ENCODE data around the gene TRAPPC5. TPM values are rescaled to one million over a fixed set of nuclear protein-coding genes. Genes with fewer than 3 reads are reported as not detected.
A peak's percentile ranks its signal among the peaks of the same experiment; 100 is the strongest.

The TRAPPC5 gene
- total RNA-seq, 2 donors from 2014 or later: 57.9 to 75.7 TPM

DNA sequence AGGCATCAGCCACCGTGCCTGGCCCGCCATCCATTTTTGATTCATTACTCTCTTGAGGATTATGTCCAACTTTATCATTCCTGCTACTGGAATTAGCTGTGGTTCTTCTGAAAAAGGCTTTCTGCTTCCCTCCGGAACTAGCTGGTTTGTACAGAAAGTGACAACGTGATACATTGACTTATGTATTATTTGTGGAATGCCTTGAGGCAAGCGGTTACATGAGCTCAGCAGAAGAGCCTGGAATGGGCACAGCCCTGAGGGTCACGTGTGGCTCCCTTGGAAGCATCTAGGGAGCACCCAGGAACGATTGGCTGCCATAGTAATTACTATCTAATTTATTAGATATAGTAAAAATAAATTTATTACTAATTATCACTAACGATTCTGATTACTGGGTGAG is 26.2 kb upstream of the TRAPPC5 start:
- DNase-seq (ENCODE audit: low spot score): no peak
- Mint-ChIP-seq H3K36me3 (no peaks in the 10 kb centered on the region), H3K27me3 (no peaks in the 10 kb centered on the region), H3K9me3 (no peaks in the 10 kb centered on the region), H3K4me3 (no peak overlapping the region), H3K4me1 (ENCODE audit: low read depth in 2 of 2) (peaks cover 11 to 24% of the 10 kb centered on the region in 2 donors), H3K27ac (no peak overlapping the region)
- no peak for ATAC-seq

DNA sequence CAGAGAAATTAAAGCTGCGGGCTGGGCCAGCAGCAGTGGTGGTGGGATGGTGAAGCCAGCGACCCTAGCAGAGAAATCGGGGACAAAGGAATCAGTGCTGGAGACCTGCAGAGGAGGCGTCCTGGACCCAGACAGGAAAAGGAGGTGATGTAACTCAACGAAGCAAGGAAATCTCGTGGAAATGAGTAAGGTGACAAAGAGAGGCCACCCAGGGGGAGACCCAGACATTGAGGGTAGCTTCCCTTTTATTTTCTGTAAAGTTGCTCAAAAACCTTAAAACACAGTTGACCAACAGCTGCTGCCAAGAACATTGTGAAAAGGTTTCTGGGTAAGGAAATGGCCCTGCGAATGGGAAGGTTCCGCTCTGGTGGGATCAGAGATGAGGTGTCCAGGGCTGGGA is 25.1 kb upstream of the TRAPPC5 start:
- Mint-ChIP-seq H3K4me1 (ENCODE audit: low read depth in 2 of 2) (peaks cover 11 to 24% of the 10 kb centered on the region in 2 donors), H3K9me3 (no peaks in the 10 kb centered on the region), H3K36me3 (no peaks in the 10 kb centered on the region), H3K27me3 (no peaks in the 10 kb centered on the region), H3K27ac (peak overlapping the region in 1 of 2 donors; percentile 37), H3K4me3 (no peak overlapping the region)
- DNase-seq (ENCODE audit: low spot score) (no peak), ATAC-seq (no peak)

DNA sequence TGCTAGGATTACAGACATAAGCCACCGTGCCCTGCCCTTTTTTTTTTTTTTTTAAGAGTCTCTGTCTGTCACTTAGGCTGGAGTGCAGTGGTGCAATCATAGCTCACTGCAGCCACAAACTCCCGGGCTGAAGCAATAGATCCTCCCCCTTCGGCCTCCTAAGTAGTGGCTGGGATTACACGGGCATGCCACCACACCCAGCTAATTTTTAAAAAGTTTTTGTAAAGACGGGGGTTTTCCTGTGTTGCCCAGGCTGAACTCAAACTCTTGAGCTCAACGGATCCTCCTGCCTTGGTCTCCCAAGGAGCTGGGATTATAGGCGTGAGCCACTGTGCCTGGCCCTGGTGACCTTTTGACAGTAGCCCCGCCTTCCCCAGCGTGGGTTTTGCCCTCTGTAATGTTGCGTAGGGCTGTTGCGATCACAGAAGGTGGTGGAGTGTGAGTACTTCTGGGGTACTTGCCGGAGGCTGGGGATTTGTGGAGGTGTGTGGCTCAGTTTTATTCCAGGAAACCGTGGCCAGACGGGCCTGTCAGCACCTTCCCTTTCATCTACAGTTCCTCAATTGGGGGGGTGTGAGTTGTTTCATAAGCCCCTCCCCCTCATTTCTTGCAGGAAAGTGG is 23.4 kb upstream of the TRAPPC5 start:
- no peaks in the 10 kb centered on the region for H3K27me3 Mint-ChIP-seq
- DNase-seq (ENCODE audit: low spot score) (no peak), ATAC-seq (peak; percentile 71 to 82)
- peak overlapping the region; percentile 34 for H3K4me3 Mint-ChIP-seq
- H3K36me3 Mint-ChIP-seq: no peaks in the 10 kb centered on the region
- H3K27ac Mint-ChIP-seq: peak overlapping the region in 1 of 2 donors; percentile 37
- H3K9me3 Mint-ChIP-seq: no peaks in the 10 kb centered on the region
- H3K4me1 Mint-ChIP-seq (ENCODE audit: low read depth in 2 of 2): peaks cover 9 to 22% of the 10 kb centered on the region in 2 donors

DNA sequence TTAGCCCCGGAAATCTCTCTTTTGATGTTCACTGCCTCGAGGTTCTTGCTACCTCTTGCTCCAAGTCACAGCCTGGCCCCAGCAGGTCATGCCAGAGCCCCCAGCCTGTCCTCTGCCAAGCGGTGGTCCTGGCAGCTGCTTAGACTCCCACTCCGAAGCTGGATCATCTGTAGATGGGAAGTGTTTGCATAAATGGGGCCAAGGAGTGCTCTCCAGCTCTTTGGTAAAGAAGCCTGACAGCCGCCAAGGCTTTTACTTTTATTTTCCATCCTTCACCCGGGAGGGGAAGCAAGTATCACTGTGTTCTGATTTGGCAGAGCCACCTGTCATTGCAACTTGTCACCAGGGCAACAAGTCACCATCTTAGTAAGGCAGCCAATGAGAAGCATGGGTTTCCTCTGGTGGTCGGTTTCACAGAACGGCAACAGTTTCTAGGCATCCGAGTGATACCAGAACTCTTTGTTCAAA is 22.4 kb upstream of the TRAPPC5 start:
- Mint-ChIP-seq H3K36me3 (no peaks in the 10 kb centered on the region), H3K4me1 (ENCODE audit: low read depth in 2 of 2) (peaks cover 0 to 15% of the 10 kb centered on the region in 2 donors), H3K9me3 (no peaks in the 10 kb centered on the region), H3K27ac (no peak overlapping the region), H3K4me3 (peak overlapping the region; percentile 41), H3K27me3 (no peaks in the 10 kb centered on the region)
- no peak for DNase-seq (ENCODE audit: low spot score)
- ATAC-seq: peak; percentile 76 to 80

DNA sequence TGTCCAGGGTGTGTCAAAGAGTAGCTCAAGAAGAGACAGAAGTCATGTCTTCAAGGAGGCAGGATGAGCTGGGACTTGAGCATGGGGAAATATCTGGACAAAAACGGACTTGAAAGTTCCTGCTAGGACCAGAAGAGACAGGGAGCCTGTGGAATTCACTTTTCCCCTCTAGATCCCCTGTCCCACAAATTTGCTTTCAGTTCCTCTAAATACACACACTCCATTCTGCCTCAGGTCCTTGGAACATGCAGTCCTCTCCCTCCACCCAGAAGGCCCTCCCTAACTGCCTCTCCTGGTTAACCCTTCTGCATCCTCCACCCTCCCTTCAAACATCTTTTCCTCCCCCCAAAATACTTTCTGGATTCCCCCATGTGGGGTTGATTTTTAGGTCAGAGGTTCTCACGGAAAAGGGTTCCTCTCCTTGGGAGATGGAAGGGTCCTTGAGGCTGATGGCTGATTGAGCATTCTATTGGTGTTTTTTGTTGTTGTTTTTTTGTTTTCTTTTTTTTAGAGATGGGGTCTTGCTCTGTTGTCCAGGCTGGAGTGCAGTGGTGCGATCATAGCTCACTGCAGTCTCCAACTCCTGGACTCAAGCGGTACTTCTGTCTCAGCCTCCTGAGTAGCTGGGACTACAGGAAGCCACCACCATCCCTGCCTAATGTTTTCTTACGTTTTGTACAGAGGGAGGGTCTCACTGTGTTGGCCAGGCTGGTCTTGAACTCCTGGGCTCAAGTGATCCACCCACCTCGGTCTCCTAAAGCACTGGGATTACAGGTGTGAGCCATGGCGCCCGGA is 18.7 kb upstream of the TRAPPC5 start:
- H3K9me3 Mint-ChIP-seq: no peaks in the 10 kb centered on the region
- H3K4me3 Mint-ChIP-seq: no peak overlapping the region
- H3K4me1 Mint-ChIP-seq (ENCODE audit: low read depth in 2 of 2): peaks cover 0 to 8% of the 10 kb centered on the region in 2 donors
- no peaks in the 10 kb centered on the region for H3K36me3 Mint-ChIP-seq
- H3K27me3 Mint-ChIP-seq: peaks cover 2 to 4% of the 10 kb centered on the region in 2 donors
- no peak for ATAC-seq
- no peak for DNase-seq (ENCODE audit: low spot score)
- no peak overlapping the region for H3K27ac Mint-ChIP-seq

DNA sequence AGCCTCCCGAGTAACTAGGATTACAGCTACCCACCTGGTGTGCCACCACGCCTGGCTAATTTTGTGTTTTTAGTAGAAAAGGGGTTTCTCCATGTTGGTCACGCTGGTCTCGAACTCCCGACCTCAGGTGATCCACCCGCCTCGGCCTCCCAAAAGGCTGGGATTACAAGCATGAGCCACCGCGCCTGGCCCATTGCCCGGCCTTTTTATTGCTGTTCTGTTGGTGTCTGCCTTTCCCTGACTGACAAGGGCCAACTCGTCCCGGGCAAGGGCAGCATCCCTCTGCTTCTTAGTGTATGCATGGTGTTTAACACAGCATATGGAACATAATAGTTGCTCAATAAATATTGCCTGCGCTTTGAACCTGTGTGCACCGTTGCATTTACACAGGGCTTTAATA is 18.0 kb upstream of the TRAPPC5 start:
- Mint-ChIP-seq H3K27me3 (peaks cover 3 to 6% of the 10 kb centered on the region in 2 donors), H3K36me3 (no peaks in the 10 kb centered on the region), H3K4me3 (no peak overlapping the region), H3K4me1 (ENCODE audit: low read depth in 2 of 2) (peaks cover 0 to 4% of the 10 kb centered on the region in 2 donors), H3K27ac (no peak overlapping the region), H3K9me3 (no peaks in the 10 kb centered on the region)
- DNase-seq (ENCODE audit: low spot score): no peak
- no peak for ATAC-seq

DNA sequence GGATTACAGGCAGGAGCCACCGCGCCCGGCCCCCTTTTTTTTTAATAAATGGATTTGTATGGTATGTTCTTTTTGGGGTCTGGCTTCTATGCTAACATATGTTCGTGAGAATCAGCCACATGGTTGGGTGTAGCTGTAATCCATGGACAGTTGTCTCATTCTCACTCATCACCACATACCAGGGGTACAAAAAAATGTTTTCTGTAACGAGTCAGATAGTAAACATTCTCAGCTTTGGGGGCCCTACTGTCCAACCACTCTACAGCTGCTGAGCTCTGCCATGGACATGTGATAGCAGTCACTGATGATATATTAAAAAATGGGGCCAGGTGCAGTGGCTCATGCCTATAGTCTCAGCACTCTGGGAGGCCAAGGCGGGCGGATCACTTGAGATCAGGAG is 16.9 kb upstream of the TRAPPC5 start:
- Mint-ChIP-seq H3K4me1 (ENCODE audit: low read depth in 2 of 2) (no peaks in the 10 kb centered on the region), H3K27me3 (peaks cover 3 to 6% of the 10 kb centered on the region in 2 donors), H3K36me3 (no peaks in the 10 kb centered on the region), H3K27ac (no peak overlapping the region), H3K4me3 (no peak overlapping the region), H3K9me3 (no peaks in the 10 kb centered on the region)
- ATAC-seq (no peak), DNase-seq (ENCODE audit: low spot score) (no peak)

DNA sequence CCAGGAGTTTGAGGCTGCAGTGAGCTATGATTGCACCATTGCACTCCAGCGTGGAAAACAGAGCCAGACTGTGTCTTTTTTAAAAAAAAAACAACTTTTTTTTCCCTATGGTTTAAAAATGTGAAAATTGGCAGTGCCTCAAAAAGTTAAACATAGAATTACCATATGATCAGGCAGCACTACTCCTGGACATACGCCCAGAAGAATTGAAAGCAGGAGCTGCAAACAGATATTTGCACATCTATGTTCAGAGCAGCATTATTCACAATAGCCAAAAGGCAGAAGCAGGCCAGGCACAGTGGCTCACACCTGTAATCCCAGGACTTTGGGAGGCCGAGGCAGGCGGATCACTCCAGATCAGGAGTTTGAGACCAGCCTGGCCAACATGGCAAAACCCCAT is 15.6 kb upstream of the TRAPPC5 start:
- ATAC-seq: no peak
- no peaks in the 10 kb centered on the region for H3K9me3 Mint-ChIP-seq
- no peak overlapping the region for H3K27ac Mint-ChIP-seq
- no peak for DNase-seq (ENCODE audit: low spot score)
- H3K4me3 Mint-ChIP-seq: no peak overlapping the region
- H3K4me1 Mint-ChIP-seq (ENCODE audit: low read depth in 2 of 2): peaks cover 0 to 4% of the 10 kb centered on the region in 2 donors
- no peaks in the 10 kb centered on the region for H3K36me3 Mint-ChIP-seq
- peaks cover 9 to 14% of the 10 kb centered on the region in 2 donors for H3K27me3 Mint-ChIP-seq

DNA sequence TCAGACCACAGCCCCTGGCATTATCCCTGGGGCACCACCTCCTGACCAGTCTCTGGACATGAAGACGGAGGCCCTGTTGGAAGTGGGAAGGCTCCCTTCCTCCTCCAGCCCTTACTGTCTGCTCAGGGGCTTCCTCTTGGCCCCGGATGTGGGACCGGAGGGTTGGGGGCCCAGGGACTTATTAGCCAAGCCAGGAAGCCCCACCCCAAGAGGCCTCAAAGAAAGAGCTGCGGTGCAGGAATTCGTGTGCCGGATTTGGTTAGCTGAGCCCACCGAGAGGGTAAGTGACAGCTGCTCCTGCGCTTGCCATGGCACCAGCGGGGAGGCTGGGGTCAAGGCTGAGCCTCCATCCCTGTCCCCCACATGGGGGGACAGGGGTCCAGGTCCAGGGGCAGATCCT is 11.8 kb upstream of the TRAPPC5 start, which contains the start of gene RETN:
Gene RETN (plus strand): TSS at position 208 of the 400 bp plus-strand sequence. CDS start 278 bp downstream, outside the sequence.
- Mint-ChIP-seq H3K36me3 (no peaks in the 10 kb centered on the region), H3K4me3 (no peak within 1 kb of the TSS), H3K9me3 (no peaks in the 10 kb centered on the region), H3K27ac (no peak within 1 kb of the TSS), H3K4me1 (ENCODE audit: low read depth in 2 of 2) (peaks cover 0 to 4% of the 10 kb centered on the region in 2 donors), H3K27me3 (peaks cover 14 to 22% of the 10 kb centered on the region in 2 donors)
- ATAC-seq: peak in 1 of 2 donors; percentile 7
- DNase-seq (ENCODE audit: low spot score): no peak

DNA sequence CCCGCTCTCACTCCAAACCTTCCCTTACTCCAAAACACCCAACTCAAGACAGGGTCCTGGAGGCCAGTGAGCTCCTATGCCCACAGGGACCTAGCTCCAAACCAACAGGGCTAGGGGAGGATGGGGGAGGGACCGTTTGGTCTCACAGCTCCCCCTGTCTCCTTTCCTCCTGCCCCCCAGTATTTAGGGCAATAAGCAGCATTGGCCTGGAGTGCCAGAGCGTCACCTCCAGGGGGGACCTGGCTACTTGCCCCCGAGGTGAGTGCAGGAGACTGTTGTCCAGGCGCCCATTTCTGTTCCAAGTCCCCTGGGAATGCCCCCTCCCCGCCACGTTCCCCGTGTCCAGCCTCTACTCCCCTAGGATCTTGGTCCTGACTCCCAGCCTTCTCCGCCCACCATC is 11.0 kb upstream of the TRAPPC5 start:
- no peaks in the 10 kb centered on the region for H3K9me3 Mint-ChIP-seq
- H3K36me3 Mint-ChIP-seq: no peaks in the 10 kb centered on the region
- peaks cover 14 to 26% of the 10 kb centered on the region in 2 donors for H3K27me3 Mint-ChIP-seq
- no peak overlapping the region for H3K27ac Mint-ChIP-seq
- ATAC-seq (no peak), DNase-seq (ENCODE audit: low spot score) (no peak)
- H3K4me3 Mint-ChIP-seq: no peak overlapping the region
- H3K4me1 Mint-ChIP-seq (ENCODE audit: low read depth in 2 of 2): peaks cover 3 to 10% of the 10 kb centered on the region in 2 donors

DNA sequence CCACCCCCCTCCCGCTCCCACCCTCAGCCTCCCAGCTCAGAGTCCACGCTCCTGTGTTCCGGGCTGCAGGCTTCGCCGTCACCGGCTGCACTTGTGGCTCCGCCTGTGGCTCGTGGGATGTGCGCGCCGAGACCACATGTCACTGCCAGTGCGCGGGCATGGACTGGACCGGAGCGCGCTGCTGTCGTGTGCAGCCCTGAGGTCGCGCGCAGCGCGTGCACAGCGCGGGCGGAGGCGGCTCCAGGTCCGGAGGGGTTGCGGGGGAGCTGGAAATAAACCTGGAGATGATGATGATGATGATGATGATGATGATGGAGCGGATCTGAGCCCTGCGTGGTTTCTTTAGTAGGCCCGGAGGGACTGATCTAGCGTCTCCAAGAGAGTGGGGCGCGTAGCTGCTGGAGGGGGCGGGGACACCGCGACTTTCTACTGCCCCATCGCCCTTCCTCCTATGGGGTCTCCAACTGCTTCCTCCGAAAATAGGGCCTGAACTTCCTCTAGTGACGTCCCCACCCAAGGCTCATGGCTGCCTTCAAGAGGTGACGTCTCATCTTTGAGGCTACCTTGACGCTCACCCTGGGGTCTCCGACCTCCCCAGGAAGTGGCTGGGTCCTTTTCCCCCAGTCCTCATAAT is 10.4 kb upstream of the TRAPPC5 start:
- no peak overlapping the region for H3K4me3 Mint-ChIP-seq
- H3K9me3 Mint-ChIP-seq: no peaks in the 10 kb centered on the region
- H3K27me3 Mint-ChIP-seq: peaks cover 14 to 26% of the 10 kb centered on the region in 2 donors
- no peaks in the 10 kb centered on the region for H3K36me3 Mint-ChIP-seq
- peaks cover 4 to 10% of the 10 kb centered on the region in 2 donors for H3K4me1 Mint-ChIP-seq (ENCODE audit: low read depth in 2 of 2)
- no peak for DNase-seq (ENCODE audit: low spot score)
- ATAC-seq: no peak
- H3K27ac Mint-ChIP-seq: no peak overlapping the region

DNA sequence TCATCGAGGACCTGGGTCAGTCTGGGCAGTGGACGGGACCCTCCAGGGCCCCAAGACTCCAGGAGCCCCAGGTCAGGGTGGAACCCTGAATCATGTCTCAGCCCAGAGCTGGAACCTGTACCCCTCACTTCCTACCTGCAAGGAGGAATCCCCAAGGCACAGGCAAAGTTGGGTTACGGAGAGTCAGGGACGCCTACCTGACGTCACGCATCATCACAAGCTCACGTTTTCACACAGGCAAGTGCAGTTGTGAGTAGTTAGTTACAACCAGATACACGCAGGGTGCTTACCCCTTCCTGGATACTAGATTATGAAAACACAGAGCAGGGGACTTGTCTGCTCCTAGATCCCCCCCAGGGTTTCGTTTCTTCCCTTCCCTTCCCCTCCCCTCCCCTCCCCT is 9.8 kb upstream of the TRAPPC5 start:
- H3K27me3 Mint-ChIP-seq: peaks cover 17 to 27% of the 10 kb centered on the region in 2 donors
- H3K27ac Mint-ChIP-seq: no peak overlapping the region
- H3K4me3 Mint-ChIP-seq: no peak overlapping the region
- no peaks in the 10 kb centered on the region for H3K9me3 Mint-ChIP-seq
- ATAC-seq (no peak), DNase-seq (ENCODE audit: low spot score) (no peak)
- H3K36me3 Mint-ChIP-seq: no peaks in the 10 kb centered on the region
- peaks cover 6 to 10% of the 10 kb centered on the region in 2 donors for H3K4me1 Mint-ChIP-seq (ENCODE audit: low read depth in 2 of 2)

DNA sequence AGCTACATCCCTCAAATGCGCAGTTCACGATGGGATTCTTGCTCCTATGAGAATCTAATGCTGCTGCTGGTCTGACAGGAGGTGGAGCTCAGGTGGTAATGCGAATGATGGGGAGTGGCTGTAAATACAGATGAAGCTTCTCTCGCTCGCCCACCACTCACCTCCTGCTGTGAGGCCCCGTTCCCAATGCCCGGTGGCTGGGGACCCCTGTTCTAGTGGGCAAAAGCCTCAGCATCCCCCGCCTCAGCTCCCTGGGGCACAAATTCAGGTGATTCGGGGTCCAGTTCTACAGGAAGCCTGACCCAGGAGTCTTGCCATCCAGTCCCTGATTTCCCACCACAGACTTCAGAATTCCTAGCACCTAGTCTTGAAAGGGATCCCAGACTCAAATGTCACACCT is 8.1 kb upstream of the TRAPPC5 start:
- H3K9me3 Mint-ChIP-seq: no peaks in the 10 kb centered on the region
- H3K27ac Mint-ChIP-seq: no peak overlapping the region
- DNase-seq (ENCODE audit: low spot score): no peak
- H3K36me3 Mint-ChIP-seq: no peaks in the 10 kb centered on the region
- no peak for ATAC-seq
- H3K4me3 Mint-ChIP-seq: no peak overlapping the region
- peaks cover 10 to 12% of the 10 kb centered on the region in 2 donors for H3K4me1 Mint-ChIP-seq (ENCODE audit: low read depth in 2 of 2)
- H3K27me3 Mint-ChIP-seq: peaks cover 25 to 37% of the 10 kb centered on the region in 2 donors

Data from natural killer cell treated with Interleukin-12 subunit alpha and Interleukin-12 subunit beta and Interleukin-15 and Interleukin-18, amount 100 ng/mL, for 72 hours (primary cell).